PC-3 (cell line): ENCODE measurements around the gene ZNF486. TPM values are rescaled to one million over a fixed set of nuclear protein-coding genes. Genes with fewer than 3 reads are reported as not detected.
"Not testable (repeated sequence)": the region's sequence is repeated elsewhere in the genome, so short reads cannot be mapped to it uniquely, and the experiment has no call there.

Source experiments
- ATAC-seq: fragments of 200-7000 bp; cut with Tn5 transposase; 2 replicates; pipeline ENCODE4 v1.9.1; 2020; ENCODE audit warnings: mild to moderate bottlenecking, moderate library complexity
- Bru-seq: library from RNA; stranded (reverse); fragments of 400-500 nt; gene quantifications from one replicate; lab custom pipeline; 2021; lab: Mats Ljungman, UMichigan
- BruChase-seq, 2 experiments: library from RNA; stranded (reverse); fragments of 400-500 nt; gene quantifications; one replicate each; lab custom pipeline; 2021; lab: Mats Ljungman, UMichigan
- BruUV-seq: library from RNA; stranded (reverse); fragments of 400-500 nt; replicated peaks from 2 replicates; lab custom pipeline; 2021; lab: Mats Ljungman, UMichigan
- CTCF ChIA-PET: fragments of 300-600 bp; sonication (Branson Sonifier 250); formaldehyde crosslinking; loops from one replicate; lab custom pipeline; 2022; ENCODE audit warnings: antibody characterized with exemption; lab: Charles Lee
- POLR2A ChIA-PET: fragments of 300-600 bp; sonication (Branson Sonifier 250); formaldehyde crosslinking; loops from one replicate; lab custom pipeline; 2022; ENCODE audit warnings: antibody characterized with exemption; ENCODE audit not compliant: unreplicated experiment; lab: Charles Lee
- DNase-seq: peaks from one replicate; pipeline ENCODE4 v3.0.0-alpha.2; 2015
- H2AFZ ChIP-seq: fragments of 300-600 bp; sonication (generic); 2 replicates; pipeline ENCODE4 v1.6.0; 2016; ENCODE audit warnings: antibody characterized with exemption, low read length
- H3F3A ChIP-seq: fragments of 300-600 bp; sonication (generic); one replicate; pipeline ENCODE4 v1.6.0; 2017; ENCODE audit warnings: antibody characterized with exemption, low read length, control low read depth, mild to moderate bottlenecking; ENCODE audit not compliant: unreplicated experiment
- H3K27ac ChIP-seq: fragments of 300-600 bp; sonication (generic); 2 replicates; pipeline ENCODE4 v1.5.1; 2016; ENCODE audit warnings: mild to moderate bottlenecking, low read length
- H3K27me3 ChIP-seq: fragments of 300-600 bp; sonication (generic); 2 replicates; pipeline ENCODE4 v1.6.1; 2016; ENCODE audit warnings: low read length, mixed read lengths
- H3K36me3 ChIP-seq: fragments of 300-600 bp; sonication (generic); 2 replicates; pipeline ENCODE4 v1.6.1; 2016; ENCODE audit warnings: low read depth, mixed run types, low read length, mixed read lengths
- H3K4me1 ChIP-seq: fragments of 300-600 bp; sonication (generic); 2 replicates; pipeline ENCODE4 v1.5.1; 2016; ENCODE audit warnings: low read length; ENCODE audit not compliant: insufficient read depth
- H3K4me2 ChIP-seq: fragments of 300-600 bp; sonication (generic); 2 replicates; pipeline ENCODE4 v1.6.0; 2016; ENCODE audit warnings: low read length
- H3K4me3 ChIP-seq: fragments of 300-600 bp; sonication (generic); 2 replicates; pipeline ENCODE4 v1.5.1; 2016; ENCODE audit warnings: mild to moderate bottlenecking, low read length, mixed read lengths
- H3K79me2 ChIP-seq: fragments of 300-600 bp; sonication (generic); 2 replicates; pipeline ENCODE4 v1.6.1; 2017; ENCODE audit warnings: low read length, mixed read lengths
- H3K9ac ChIP-seq: fragments of 300-600 bp; sonication (generic); 2 replicates; pipeline ENCODE4 v1.6.0; 2016; ENCODE audit warnings: mild to moderate bottlenecking, low read length
- H3K9me2 ChIP-seq: fragments of 300-600 bp; sonication (generic); replicated peaks from 2 replicates; pipeline ENCODE4 v1.6.1; 2016; ENCODE audit warnings: mixed run types, low read length, mixed read lengths
- H3K9me3 ChIP-seq: fragments of 300-600 bp; sonication (generic); 2 replicates; pipeline ENCODE4 v1.6.1; 2016; ENCODE audit warnings: low read length, mixed read lengths
- H4K20me1 ChIP-seq: fragments of 300-600 bp; sonication (generic); 2 replicates; pipeline ENCODE4 v1.6.1; 2016; ENCODE audit warnings: low read length, mixed read lengths
- CTCF ChIP-seq: fragments of 300-600 bp; sonication (generic); conservative IDR thresholded peaks from 2 replicates; pipeline ENCODE4 v1.5.1; 2017; ENCODE audit warnings: antibody characterized with exemption, low read depth, mild to moderate bottlenecking, low read length
- EZH2 ChIP-seq: fragments of 300-600 bp; sonication (generic); IDR thresholded peaks from one replicate; pipeline ENCODE4 v1.6.1; 2017; ENCODE audit warnings: antibody characterized with exemption, mild to moderate bottlenecking, low read length; ENCODE audit not compliant: unreplicated experiment
- EZH2phosphoT487 ChIP-seq: fragments of 300-600 bp; sonication (generic); IDR thresholded peaks from 2 replicates; pipeline ENCODE4 v1.6.1; 2018; ENCODE audit warnings: mild to moderate bottlenecking, antibody characterized with exemption, low read length, borderline replicate concordance
- intact Hi-C: fragments of 100-400 bp; cut with micrococcal nuclease; formaldehyde crosslinking; loops from 2 replicates; pipeline ENCODE4 v1.9.0; 2023
- long read RNA-seq: library from polyadenylated mRNA; unstranded; transcript quantifications from one replicate; pipeline ENCODE4 v2.0.0, GENCODE V29; 2021; ENCODE audit not compliant: unreplicated experiment
- total RNA-seq: library from RNA; depleted of rRNA; stranded (reverse); fragments of >200 nt; gene quantifications from 2 replicates; pipeline ENCODE4 v1.2.3, GENCODE V29; 2014; rRNA removed

The ZNF486 gene
- total RNA-seq (0.11 and 0.17 TPM in 2 replicates), Bru-seq, nascent RNA (percentile 33 among the genes with signal in this experiment), BruChase-seq, experiment 1, labeled RNA remaining after a 6-hour chase (percentile 25 among the genes with signal in this experiment), BruChase-seq, experiment 2, labeled RNA remaining after a 2-hour chase (percentile 28 among the genes with signal in this experiment)
- long read RNA-seq, result 0 reads

DNA sequence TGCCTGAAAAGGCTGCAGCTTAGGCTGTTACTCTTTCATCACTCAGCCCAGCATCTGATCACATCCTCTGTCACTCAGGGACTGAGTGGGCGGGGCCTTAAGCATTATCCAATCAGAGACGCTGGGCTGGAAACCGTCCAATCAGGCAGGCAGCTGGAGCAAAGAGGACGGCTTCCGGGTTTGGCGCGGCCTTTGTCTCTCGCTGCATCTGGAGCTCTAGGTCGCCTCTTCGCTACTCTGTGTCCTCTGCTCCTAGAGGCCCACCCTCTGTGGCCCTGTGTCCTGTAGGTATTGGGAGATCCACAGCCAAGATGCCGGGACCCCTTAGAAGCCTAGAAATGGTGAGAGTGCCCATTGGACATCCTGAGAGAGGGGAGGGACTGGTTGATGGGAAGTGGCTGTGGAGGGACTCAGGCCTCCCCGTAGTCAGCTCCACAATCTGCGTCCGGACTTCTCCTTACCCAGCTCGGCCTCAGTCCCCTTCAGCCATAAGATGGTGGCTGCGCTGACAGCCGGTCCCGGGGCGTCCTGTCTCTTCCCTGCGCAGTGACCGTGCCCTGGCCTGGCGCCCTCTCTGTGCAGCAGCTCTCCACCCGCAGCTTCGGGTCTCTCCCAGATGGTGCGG lies at the start of gene ZNF486:
ZNF486 (plus strand) TSS at position 195 of the 625 bp plus-strand sequence; CDS start at position 312, 117 bp downstream.
- intact Hi-C loops, result no loop called here
- Histone ChIP-seq H3K27ac (no peak within 1 kb of the TSS), H3K4me3 (no peak within 1 kb of the TSS)

DNA sequence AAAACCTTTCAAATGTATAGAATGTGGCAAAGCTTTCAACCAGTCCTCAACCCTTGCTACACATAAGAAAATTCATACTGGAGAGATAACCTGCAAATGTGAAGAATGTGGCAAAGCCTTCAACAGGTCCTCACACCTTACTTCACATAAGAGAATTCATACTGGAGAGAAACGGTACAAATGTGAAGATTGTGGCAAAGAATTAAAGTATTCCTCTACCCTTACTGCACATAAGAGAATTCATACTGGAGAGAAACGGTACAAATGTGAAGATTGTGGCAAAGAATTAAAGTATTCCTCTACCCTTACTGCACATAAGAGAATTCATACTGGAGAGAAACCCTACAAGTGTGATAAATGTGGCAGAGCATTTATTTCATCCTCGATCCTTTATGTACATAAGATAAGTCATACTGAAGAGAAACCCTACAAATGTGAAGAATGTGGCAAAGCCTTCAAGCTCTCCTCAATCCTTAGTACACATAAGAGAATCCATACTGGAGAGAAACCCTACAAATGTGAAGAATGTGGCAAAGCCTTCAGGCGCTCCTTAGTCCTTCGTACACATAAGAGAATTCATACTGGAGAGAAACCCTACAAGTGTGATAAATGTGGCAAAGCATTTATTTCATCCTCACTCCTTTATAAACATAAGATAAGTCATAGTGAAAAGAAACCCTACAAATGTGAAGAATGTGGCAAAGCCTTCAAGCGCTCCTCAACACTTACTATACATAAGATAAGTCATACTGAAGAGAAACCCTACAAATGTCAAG lies 48.8 kb upstream of the ZNF486 start:
- H3F3A ChIP-seq, H3K27me3 ChIP-seq, BruUV-seq, H3K9ac ChIP-seq, CTCF ChIA-PET, H3K9me2 ChIP-seq, H3K4me2 ChIP-seq, H3K4me3 ChIP-seq, H3K79me2 ChIP-seq, H4K20me1 ChIP-seq, H3K4me1 ChIP-seq, H3K36me3 ChIP-seq, DNase-seq, POLR2A ChIA-PET, H2AFZ ChIP-seq, ATAC-seq, H3K27ac ChIP-seq, intact Hi-C loops: not testable (repeated sequence)
- H3K9me3 ChIP-seq, result peaks cover 50% of the 10 kb centered on the region

More for the DNA sequence above, at the start of gene ZNF486:
- Histone ChIP-seq H4K20me1 (no peaks in the 10 kb centered on the region), H3K9me2 (no peaks in the 10 kb centered on the region), H3K4me2 (no peak within 1 kb of the TSS), H3K36me3 (no peaks in the 10 kb centered on the region), H2AFZ (no peak within 1 kb of the TSS), H3K9ac (no peak within 1 kb of the TSS), H3K9me3 (peaks cover 7% of the 10 kb centered on the region; the same call in 1 of the 2 replicates), H3K4me1 (no peaks in the 10 kb centered on the region), H3F3A (no peaks in the 10 kb centered on the region), H3K27me3 (no peaks in the 10 kb centered on the region), H3K79me2 (no peaks in the 10 kb centered on the region)
- DNase-seq (no peak), ATAC-seq (peak; percentile 31; the same call in 1 of the 2 replicates)
- ChIA-PET POLR2A (no interaction called here), CTCF (no interaction called here)
- no peak for TF ChIP-seq EZH2
- no peak for TF ChIP-seq CTCF
- no peak for TF ChIP-seq EZH2phosphoT487
- BruUV-seq, result TSS peak; percentile 44

DNA sequence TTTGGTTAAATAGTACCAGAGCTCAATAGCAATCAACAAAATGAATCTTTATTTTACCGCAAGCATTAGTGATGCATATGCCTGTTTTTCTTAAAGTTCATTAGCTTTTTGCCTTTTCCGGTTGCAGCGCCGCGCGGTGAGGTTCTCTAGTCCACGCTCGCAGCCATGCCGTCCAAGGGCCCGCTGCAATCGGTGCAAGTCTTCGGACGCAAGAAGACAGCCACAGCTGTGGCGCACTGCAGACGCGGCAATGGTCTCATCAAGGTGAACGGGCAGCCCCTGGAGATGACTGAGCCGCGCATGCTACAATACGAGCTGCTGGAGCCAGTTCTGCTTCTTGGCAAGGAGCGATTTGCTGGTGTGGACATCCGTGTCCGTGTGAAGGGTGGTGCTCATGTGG lies 42.1 kb upstream of the ZNF486 start:
- no peak for TF ChIP-seq EZH2
- TF ChIP-seq CTCF, result no peak
- TF ChIP-seq EZH2phosphoT487, result no peak

GRCh38 chr19:20132933-20133332 lies 34.1 kb upstream of the ZNF486 start:
- ATAC-seq, H3K36me3 ChIP-seq, H3K4me2 ChIP-seq, intact Hi-C loops, CTCF ChIA-PET, POLR2A ChIA-PET, H3K27me3 ChIP-seq, H4K20me1 ChIP-seq, H3K4me1 ChIP-seq, H3K79me2 ChIP-seq, DNase-seq, H3F3A ChIP-seq, H3K27ac ChIP-seq, BruUV-seq, H3K9ac ChIP-seq, H3K4me3 ChIP-seq, H3K9me2 ChIP-seq, H2AFZ ChIP-seq: not testable (repeated sequence)
- peaks cover 19% of the 10 kb centered on the region for H3K9me3 ChIP-seq

More for the DNA sequence above, 42.1 kb upstream of the ZNF486 start:
- H3K79me2 ChIP-seq, result no peaks in the 10 kb centered on the region
- H3K9me3 ChIP-seq, result peaks cover 54% of the 10 kb centered on the region
- no peak overlapping the region for H2AFZ ChIP-seq
- no peak overlapping the region for H3K4me3 ChIP-seq
- no peaks in the 10 kb centered on the region for H3K4me1 ChIP-seq
- no peak for ATAC-seq
- H3K4me2 ChIP-seq, result no peak overlapping the region
- CTCF ChIA-PET, result no interaction called here
- no peaks in the 10 kb centered on the region for H3F3A ChIP-seq
- no TSS peak for BruUV-seq
- no peak overlapping the region for H3K27ac ChIP-seq
- no peaks in the 10 kb centered on the region; the same call in 1 of the 2 replicates for H3K36me3 ChIP-seq
- intact Hi-C loops, result no loop called here
- no peaks in the 10 kb centered on the region for H3K27me3 ChIP-seq
- no peak for DNase-seq
- H4K20me1 ChIP-seq, result no peaks in the 10 kb centered on the region
- no peak overlapping the region for H3K9ac ChIP-seq
- H3K9me2 ChIP-seq, result no peaks in the 10 kb centered on the region
- POLR2A ChIA-PET, result no interaction called here
